ENCODE data around the gene ITCH.
"Not testable (repeated sequence)": the region's sequence is repeated elsewhere in the genome, so short reads cannot be mapped to it uniquely, and the experiment has no call there.

Gene ITCH

GRCh38 chr20:34382877-34383455 lies 19.9 kb downstream of the ITCH start:
- DNase-seq = not testable (repeated sequence)

GRCh38 chr20:34385464-34385863 lies 22.4 kb downstream of the ITCH start:
- no peak for DNase-seq

- no peak for DNase-seq
Observed at GRCh38 chr20:34388000-34388399, 24.9 kb downstream of the ITCH start.

DNA sequence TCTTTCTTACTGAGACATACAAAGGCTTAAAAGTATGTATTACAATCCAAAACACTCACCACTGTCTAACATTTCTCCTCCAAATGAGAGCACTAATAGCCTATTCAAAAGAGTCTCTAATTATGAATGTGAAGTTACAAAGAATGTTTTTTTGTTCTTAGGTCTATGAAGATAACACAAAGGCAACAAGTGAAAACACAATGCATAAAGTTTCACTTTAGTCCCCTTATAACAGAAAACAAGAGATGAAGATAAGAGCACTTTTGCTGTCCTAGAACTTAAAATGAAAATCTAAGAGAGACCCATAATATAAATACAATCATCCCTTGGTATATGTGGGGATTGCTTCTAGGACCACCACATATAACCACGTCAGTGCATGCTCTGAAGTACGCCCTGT lies 25.6 kb downstream of the ITCH start:
- no peak for DNase-seq

DNA sequence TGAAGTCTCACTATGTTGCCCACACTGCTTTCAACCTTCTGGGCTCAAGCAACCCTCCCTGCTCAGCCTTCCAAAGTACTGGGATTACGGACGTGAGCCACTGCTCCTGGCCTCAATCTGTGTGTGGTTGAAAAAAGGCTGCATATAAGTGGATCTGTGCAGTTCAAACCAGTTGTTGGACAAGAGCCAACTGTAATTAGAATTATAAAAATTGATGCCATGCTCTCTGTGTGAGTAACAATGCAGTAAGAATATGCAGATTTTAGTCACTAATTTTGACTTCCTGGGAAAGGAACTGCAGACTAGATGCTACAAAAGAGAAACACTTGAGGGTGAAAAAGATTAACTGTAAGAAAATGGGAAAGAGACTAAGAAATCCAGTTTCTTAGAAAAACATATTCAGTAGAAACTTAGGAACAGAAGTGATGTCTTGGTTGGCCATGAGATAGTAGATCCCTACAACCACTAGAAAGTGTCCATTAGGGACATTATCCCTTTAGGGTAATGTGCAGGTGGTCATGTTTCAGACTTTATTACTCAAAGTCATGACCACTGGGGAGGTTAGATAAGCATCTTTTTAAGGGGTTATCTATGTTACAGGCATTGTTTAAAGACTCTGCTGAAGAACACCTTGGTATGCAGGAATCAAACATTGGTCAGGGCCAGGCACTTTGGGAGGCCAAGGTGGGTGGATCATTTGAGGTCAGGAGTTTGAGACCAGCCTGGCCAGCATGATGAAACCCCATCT lies 26.3 kb downstream of the ITCH start:
- DNase-seq = peak; percentile 72

DNA sequence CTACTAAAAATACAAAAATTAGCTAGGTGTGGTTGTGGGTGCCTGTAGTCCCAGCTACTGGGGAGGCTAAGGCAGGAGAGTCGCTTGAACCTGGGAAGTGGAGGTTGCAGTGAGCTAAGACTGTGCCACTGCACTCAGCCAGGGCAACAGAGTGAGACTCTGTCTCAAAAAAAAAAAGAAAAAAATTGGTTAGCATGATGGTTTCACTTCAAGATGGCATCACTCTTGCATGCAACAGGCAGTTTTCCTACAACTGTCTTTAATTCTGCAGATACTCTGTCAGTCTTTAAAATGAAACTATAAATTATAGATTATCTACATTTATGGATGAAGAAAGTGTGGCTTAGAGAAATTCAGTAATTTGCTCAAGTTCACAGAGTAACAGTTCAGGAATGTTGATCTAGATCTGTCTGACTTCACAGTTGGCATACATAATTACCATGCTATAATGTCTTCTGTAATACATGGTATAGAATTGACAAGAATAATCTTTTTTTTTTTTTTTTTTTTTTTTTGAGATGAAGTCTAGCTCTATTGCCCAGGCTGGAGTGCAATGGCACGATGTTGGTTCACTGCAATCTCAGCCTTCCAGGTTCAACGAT lies 27.0 kb downstream of the ITCH start:
- DNase-seq = peak; percentile 38

DNA sequence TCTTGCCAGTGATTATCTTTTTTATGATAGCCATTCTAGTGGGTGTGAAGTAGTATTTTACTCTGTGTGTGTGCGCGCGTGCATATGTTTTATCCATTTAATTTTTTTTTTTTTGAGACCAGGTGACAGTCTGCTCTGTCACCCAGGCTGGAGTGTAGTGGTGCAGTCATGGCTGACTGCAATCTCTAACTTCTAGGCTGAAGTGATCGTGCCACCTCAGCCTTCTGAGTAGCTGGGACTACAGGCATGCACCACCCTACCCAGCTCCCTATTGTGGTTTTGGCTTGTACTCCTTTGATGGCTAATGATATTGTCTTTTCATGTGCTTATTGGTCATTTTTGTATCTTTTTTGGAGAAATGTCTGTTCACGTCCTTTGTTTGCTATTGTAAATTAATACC lies 33.3 kb downstream of the ITCH start:
- no peak for DNase-seq

DNA sequence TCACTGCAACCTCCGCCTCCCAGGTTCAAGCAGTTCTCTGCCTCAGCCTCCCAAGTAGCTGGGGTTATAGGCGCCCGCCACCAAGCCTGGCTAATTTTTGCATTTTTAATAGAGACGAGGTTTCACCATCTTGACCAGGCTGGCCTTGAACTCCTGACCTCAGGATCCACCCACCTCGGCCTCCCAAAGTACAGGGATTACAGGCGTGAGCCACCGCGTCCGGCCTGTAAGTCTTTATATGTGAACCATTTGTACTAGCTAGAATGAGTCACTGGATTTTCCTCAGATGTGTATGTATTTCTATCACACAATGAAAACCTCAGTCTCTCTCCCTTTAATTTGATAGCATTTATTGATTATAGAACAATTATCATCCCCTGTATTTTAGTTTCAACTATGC lies 34.0 kb downstream of the ITCH start:
- no peak for DNase-seq

GRCh38 chr20:34400776-34401175 lies 37.7 kb downstream of the ITCH start:
- peak; percentile 59 for DNase-seq

DNA sequence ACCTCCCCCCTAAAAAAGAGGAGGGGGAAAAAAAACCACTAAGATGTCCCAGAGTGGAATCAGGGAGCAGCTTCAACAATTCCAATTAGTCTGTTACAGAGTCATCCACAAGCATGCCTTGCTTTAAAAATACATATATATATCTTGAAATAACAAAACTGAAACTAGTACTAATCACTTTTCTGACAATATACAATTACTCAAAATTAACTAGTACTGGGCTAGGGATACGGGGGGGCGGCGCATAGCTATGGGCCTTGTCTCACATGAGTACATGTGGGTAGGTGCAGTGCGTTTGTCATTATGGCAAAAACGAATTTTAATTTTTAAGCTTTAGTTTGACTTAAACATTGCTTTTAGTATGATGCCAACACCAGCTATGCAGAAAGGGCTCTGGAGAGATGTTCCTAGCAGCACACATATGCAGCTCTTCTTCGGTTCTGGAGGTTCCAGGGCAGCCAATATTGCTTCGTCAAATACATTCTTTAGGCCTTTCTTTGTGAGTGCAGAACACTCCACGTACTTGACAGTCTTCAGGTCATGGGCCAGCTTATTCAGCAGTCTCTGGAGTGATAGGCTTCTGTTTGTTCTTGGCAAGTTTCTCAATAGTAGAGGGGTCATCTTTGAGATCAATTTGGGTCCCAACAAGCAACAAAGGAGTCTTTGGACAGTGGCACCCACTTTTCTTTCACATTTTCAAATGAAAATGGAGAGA lies 38.8 kb downstream of the ITCH start:
- no peak for DNase-seq

- peak; percentile 7 for DNase-seq
Observed at GRCh38 chr20:34402461-34402860, 39.4 kb downstream of the ITCH start.

GRCh38 chr20:34403063-34403827 lies 40.2 kb downstream of the ITCH start:
- DNase-seq = no peak

DNA sequence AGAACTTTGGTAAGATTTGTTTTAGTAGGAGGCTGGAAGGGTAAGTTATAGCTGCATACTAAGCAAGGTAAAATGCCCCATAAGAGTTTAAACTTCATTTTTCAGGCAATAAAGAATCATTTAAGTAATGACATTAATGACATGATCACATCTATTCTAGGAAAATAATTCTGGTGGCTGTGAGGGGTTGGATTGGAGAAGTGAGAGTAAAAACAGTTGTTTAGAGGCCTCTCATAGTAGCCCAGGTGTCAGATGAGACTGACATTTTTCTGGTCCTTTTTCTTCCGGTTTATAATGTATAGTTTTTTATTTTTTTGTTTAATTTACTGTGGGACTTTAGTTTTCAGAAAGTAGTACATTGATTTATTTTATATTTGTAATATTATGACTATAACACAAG lies 40.8 kb downstream of the ITCH start:
- no peak for DNase-seq

DNA sequence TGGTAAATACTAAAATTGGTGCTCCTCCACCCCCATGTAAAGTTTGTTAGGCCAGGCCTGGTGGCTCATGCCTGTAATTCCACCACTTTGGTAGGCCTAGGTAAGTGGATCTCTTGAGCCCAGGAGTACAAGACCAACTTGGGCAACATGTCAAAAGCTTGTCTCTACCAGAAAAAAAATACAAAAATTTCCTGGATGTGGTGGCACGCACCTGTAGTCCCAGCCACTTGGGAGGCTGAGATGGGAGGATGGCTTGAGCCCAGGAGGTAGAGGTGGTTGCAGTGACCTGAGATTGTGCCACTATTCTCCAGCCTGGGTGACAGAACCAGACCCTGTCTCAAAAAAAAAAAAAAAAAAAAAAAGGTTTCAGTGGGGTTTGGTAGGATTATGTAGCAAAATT lies 41.7 kb downstream of the ITCH start:
- DNase-seq = no peak

DNA sequence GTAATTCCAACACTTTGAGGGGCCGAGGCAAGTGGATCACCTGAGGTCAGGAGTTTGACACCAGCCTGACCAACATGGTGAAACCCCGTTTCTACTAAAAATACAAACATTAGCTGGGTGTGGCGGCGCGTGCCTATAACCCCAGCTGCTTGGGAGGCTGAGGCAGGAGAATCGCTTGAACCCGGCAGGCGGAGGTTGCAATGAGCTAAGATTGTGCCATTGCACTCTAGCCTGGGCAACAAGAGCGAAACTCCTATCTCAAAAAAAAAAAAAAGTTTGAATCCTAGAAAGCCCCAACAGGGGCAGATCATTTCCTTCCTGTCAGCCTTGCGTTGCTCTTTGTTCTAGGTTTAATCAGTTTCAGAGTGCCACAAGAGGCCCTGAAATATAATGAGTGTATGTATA lies 42.2 kb downstream of the ITCH start:
- DNase-seq = not testable (repeated sequence)

- not testable (repeated sequence) for DNase-seq
Observed at GRCh38 chr20:34405942-34406341, 42.9 kb downstream of the ITCH start.

DNA sequence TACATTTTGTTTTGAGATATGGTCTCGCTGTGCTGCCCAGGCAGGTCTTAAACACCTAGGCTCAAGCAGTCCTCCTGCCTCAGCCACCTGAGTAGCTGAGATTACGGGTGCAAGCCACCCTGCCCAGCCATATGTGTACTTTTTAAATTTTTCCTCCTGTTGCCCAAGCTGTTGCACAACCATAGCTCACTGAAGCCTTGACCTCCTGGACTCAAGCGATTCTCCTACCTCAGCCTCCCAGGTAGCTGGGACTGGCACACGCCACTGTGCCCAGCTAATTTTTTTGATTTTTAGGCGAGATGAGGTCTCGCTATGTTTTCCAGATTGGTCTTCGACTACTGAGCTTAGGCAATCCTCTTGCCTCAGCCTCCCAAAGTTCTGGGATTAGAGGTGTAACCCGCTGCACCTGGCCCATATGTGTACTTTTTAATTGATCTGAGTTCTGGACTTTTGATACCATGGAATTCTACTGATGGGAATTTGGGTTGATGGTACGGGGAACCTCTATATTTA lies 44.9 kb downstream of the ITCH start:
- DNase-seq = no peak

GRCh38 chr20:34410336-34410735 lies 47.3 kb downstream of the ITCH start:
- peak; percentile 78 for DNase-seq

GRCh38 chr20:34412453-34412852 lies 49.4 kb downstream of the ITCH start:
- DNase-seq = no peak

DNA sequence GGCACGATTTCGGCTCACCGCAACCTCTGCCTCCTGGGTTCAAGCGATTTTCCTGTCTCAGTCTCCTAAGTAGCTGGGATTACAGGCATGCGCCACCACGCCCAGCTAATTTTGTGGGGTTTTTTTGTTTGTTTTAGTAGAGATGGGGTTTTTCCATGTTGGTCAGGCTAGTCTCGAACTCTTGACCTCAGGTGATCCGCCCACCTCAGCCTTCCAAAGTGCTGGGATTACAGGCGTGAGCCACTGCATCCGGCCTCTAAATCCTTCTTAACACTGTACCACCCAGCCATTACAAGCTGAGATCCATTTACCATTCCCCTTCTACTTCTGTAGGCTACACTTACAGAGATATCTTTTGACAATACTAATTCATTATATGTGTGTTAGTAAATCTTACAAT lies 51.5 kb downstream of the ITCH start:
- DNase-seq = not testable (repeated sequence)

DNA sequence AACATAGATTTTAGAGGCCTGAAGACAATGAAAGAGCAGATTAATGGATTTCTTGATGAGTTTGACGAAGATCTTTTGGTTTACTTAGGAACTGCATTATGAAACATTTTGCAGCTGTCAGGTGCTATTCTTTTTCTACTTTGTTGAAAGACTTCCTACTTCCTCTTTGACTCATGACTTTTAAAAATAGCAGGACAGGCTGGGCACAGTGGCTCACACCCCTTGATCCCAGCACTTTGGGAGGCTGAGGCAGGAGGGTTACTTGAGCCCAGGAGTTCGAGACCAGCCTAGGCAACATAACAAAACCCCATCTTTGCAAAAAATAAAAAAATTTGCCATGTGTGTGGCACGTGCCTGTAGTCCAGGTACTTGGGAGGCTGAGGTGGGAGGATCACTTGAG lies 52.0 kb downstream of the ITCH start:
- DNase-seq = no peak

DNA sequence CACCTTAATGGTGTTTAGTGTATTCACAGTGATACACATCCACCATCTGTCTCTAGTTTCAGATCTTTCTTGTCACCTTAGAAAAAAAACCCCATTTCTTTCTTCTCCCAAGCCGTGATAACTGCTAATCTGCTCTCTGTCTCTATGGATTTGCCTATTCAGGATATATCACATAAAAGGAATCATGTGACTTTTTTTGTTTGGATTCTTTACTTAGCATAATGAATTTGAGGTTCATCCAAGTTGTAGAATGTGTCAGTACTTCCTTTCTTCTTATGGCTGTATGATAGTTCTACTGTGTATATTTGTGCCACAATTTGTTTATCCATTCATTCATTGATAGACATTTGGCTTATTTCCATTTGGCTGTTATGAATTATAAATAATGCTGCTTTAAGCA lies 57.1 kb downstream of the ITCH start:
- no peak for DNase-seq

DNA sequence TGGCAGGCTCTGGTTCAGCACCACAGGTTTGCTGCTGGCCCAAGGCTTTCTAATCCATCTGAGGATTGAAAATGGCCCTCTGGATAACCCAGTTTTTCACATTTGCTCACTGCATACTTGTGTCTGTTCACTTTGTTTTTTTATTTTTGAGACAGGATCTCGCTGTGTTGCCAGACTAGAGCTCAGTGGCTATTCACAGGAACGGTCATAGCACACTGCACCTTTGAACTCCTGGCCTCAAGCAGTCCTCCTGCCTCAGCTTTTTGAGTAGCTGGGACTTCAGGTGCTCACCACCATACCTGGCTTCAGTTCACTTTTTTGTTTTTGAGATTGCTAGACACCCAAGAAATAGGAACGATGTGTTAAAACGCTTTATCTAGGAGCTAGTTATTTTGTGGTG lies 57.9 kb downstream of the ITCH start:
- DNase-seq = no peak

All from fibroblast of skin of right quadriceps (primary cell).